ENCODE results near the gene ZNF688. TPM values are rescaled to one million over a fixed set of nuclear protein-coding genes. Genes with fewer than 3 reads are reported as not detected.

The ZNF688 gene
- total RNA-seq, 1 donor from 2014 or later = 5.4 TPM

- peak; percentile 98 to 99 for DNase-seq (ENCODE audit: low read depth in 2 of 2)
Measured at GRCh38 chr16:30585400-30586191, 14.1 kb upstream of the ZNF688 start, which contains the start of gene ZNF785. Gene ZNF785, minus strand, starts transcription at chr16:30585697. Its CDS starts 86 bp downstream, at chr16:30585611.

- no peak for DNase-seq (ENCODE audit: low read depth in 2 of 2)
Measured at GRCh38 chr16:30585022-30585399, 13.5 kb upstream of the ZNF688 start.

- no peak for DNase-seq (ENCODE audit: low read depth in 2 of 2)
Measured at GRCh38 chr16:30582611-30583340, 11.3 kb upstream of the ZNF688 start.

- no peak for DNase-seq (ENCODE audit: low read depth in 2 of 2)
Measured at GRCh38 chr16:30581457-30581856, 9.9 kb upstream of the ZNF688 start.

GRCh38 chr16:30574678-30575077 is 3.2 kb upstream of the ZNF688 start:
- no peak for DNase-seq (ENCODE audit: low read depth in 2 of 2)

- DNase-seq (ENCODE audit: low read depth in 2 of 2) = peak; percentile 48 to 53
Measured at GRCh38 chr16:30570636-30571444, 674 bp downstream of the ZNF688 start.

- no peak for DNase-seq (ENCODE audit: low read depth in 2 of 2)
Measured at GRCh38 chr16:30569746-30570635, 1.5 kb downstream of the ZNF688 start.

GRCh38 chr16:30569281-30569680 is 2.2 kb downstream of the ZNF688 start:
- DNase-seq (ENCODE audit: low read depth in 2 of 2) = no peak

GRCh38 chr16:30567991-30568638 is 3.4 kb downstream of the ZNF688 start:
- DNase-seq (ENCODE audit: low read depth in 2 of 2) = peak in 1 of 2 donors; percentile 84

- peak in 1 of 2 donors; percentile 15 for DNase-seq (ENCODE audit: low read depth in 2 of 2)
Measured at GRCh38 chr16:30567160-30567990, 4.1 kb downstream of the ZNF688 start.

- DNase-seq (ENCODE audit: low read depth in 2 of 2) = no peak
Measured at GRCh38 chr16:30566531-30566930, 5.0 kb downstream of the ZNF688 start.

GRCh38 chr16:30565984-30566383 is 5.5 kb downstream of the ZNF688 start:
- no peak for DNase-seq (ENCODE audit: low read depth in 2 of 2)

- DNase-seq (ENCODE audit: low read depth in 2 of 2) = no peak
Measured at GRCh38 chr16:30565526-30565925, 6.0 kb downstream of the ZNF688 start.

- no peak for DNase-seq (ENCODE audit: low read depth in 2 of 2)
Measured at GRCh38 chr16:30562021-30562420, 9.5 kb downstream of the ZNF688 start.

GRCh38 chr16:30561089-30561816 is 10.3 kb downstream of the ZNF688 start:
- peak; percentile 35 to 54 for DNase-seq (ENCODE audit: low read depth in 2 of 2)

- no peak for DNase-seq (ENCODE audit: low read depth in 2 of 2)
Measured at GRCh38 chr16:30559690-30560089, 11.8 kb downstream of the ZNF688 start.

GRCh38 chr16:30558789-30559377 is 12.6 kb downstream of the ZNF688 start:
- no peak for DNase-seq (ENCODE audit: low read depth in 2 of 2)
